GM12864 (cell line): ENCODE results near the gene BTBD9.

ENCODE experiments used
- DNase-seq: peaks from one replicate; pipeline ENCODE4 v3.0.0-alpha.2; 2011; ENCODE audit warnings: low read depth
- H3K4me3 ChIP-seq: 2 replicates; pipeline ENCODE4 v1.5.1; 2011; ENCODE audit warnings: mild to moderate bottlenecking, low read depth, low read length, control low read depth
- CTCF ChIP-seq: IDR thresholded peaks from 2 replicates; pipeline ENCODE4 v1.5.1; 2011; ENCODE audit warnings: low read depth, mild to moderate bottlenecking, moderate library complexity, low read length, control low read depth, inconsistent platforms; ENCODE audit errors: missing control alignments

BTBD9 gene

GRCh38 chr6:38639498-38640215 lies at the start of gene BTBD9:
BTBD9 (minus strand) TSS chr6:38639929.
- H3K4me3 ChIP-seq, result peak within 1 kb of the TSS; percentile 89
- DNase-seq, result peak; percentile 49
- no peak for TF ChIP-seq CTCF

- H3K4me3 ChIP-seq, result no peak overlapping the region
- TF ChIP-seq CTCF, result no peak
- DNase-seq, result no peak
These were observed 48.9 kb upstream of the BTBD9 start for GRCh38 chr6:38688579-38689087.

GRCh38 chr6:38687549-38687948 lies 47.8 kb upstream of the BTBD9 start:
- no peak for TF ChIP-seq CTCF
- DNase-seq, result no peak
- no peak overlapping the region for H3K4me3 ChIP-seq

- DNase-seq, result no peak
- H3K4me3 ChIP-seq, result no peak overlapping the region
- TF ChIP-seq CTCF, result no peak
These were observed 47.3 kb upstream of the BTBD9 start for GRCh38 chr6:38687043-38687353.

- TF ChIP-seq CTCF, result no peak
- H3K4me3 ChIP-seq, result no peak overlapping the region
- no peak for DNase-seq
These were observed 46.7 kb upstream of the BTBD9 start for GRCh38 chr6:38686270-38687042.

- DNase-seq, result no peak
- H3K4me3 ChIP-seq, result no peak overlapping the region
- TF ChIP-seq CTCF, result no peak
These were observed 45.2 kb upstream of the BTBD9 start for GRCh38 chr6:38684904-38685303.
